Pancreas (tissue), 10 donors: Measurements from ENCODE around the gene KCNH5. TPM values are rescaled to one million over a fixed set of nuclear protein-coding genes. Genes with fewer than 3 reads are reported as not detected.

ENCODE experiments used
- ATAC-seq, 4 donors: fragments of 200-7000 bp; cut with Tn5 transposase; one replicate each; pipeline versions ENCODE4 v1.8.0 to v1.9.1; 2020; ENCODE audit warnings: mild to moderate bottlenecking in 4 of 4, moderate library complexity in 4 of 4
- DNase-seq, 6 donors: peaks; one replicate each; pipeline ENCODE4 v3.0.0-alpha.2; 2020
- FAIRE-seq: peaks from 2 replicates; lab custom pipeline; 2012; peaks lifted over from hg19 to GRCh38; lab: Jason Lieb, UNC
- H3K27ac ChIP-seq, 4 donors: fragments of 200-600 bp; sonication (generic); 1 replicate in 3 of 4; 2 replicates in 1 of 4; pipeline versions ENCODE4 v1.5.0 to v1.8.0; 2020
- H3K27me3 ChIP-seq, 4 donors: fragments of 200-600 bp; one replicate each; pipeline ENCODE4 v1.8.0; 2021
- H3K36me3 ChIP-seq, 3 donors: fragments of 200-600 bp; sonication (generic) in 1 of 3; one replicate each; pipeline versions ENCODE4 v1.5.0 to v1.8.0; 2020 to 2021
- H3K4me1 ChIP-seq, 3 donors: fragments of 200-600 bp; one replicate each; pipeline ENCODE4 v1.8.0; 2021
- H3K4me3 ChIP-seq, 4 donors: fragments of 200-600 bp; sonication (generic) in 2 of 4; one replicate each; pipeline versions ENCODE4 v1.5.0 to v1.8.0; 2020 to 2021
- H3K9me3 ChIP-seq, 4 donors: fragments of 200-600 bp; one replicate each; pipeline ENCODE4 v1.8.0; 2021
- CTCF ChIP-seq, 4 donors: fragments of 200-600 bp; sonication (generic) in 3 of 4; IDR thresholded peaks; one replicate each; pipeline versions ENCODE4 v1.5.0 to v1.8.0; 2021; ENCODE audit warnings: antibody characterized with exemption in 4 of 4
- WGBS, 2 donors: extraction: QIAGEN DNeasy Blood & Tissue Kit; methylation state at CpG; one replicate each; pipeline ENCODE4 v1.1.7; 2013; 5-methylcytosine and 5-hydroxymethylcytosine counted together
- intact Hi-C, 3 donors: fragments of 100-400 bp; cut with DNase I; formaldehyde crosslinking; loops; one replicate each; pipeline versions ENCODE4 v1.11.1 to v1.14.2; 2022
- polyA plus RNA-seq, 2 donors: library from polyadenylated mRNA; stranded (reverse); fragments of 200-250 nt; gene quantifications; one replicate each; pipeline ENCODE4 v1.2.3, GENCODE V29; 2013
- total RNA-seq, 6 donors: library from RNA; stranded (reverse); fragmentation: NEBNext Ultra II Directional in 4 of 6; extraction: Animal tissue kit (Norgen Biotek cat#: 25700) in 4 of 6; gene quantifications; one replicate each; pipeline versions ENCODE4 v1.2.1 to v1.2.4, GENCODE V29; 2021 to 2023
- donor health status: healthy with polysubstance abuse.
- donor health status: DM: no; HTN: no; CAD: no; lungs with moderate emphysema.
- donor health status: DM: no; HTN: no; CAD: no.
- donor health status: control.
- donor health status: control.
- donor health status: Bipolar disorder and iron deficiency.
- donor health status: DM: yes; HTN: yes; CAD: no.
- donor health status: DM: no; HTN: no; CAD: no.
- donor health status: DM: no; HTN: no; CAD: no.
- donor health status: DM: yes; HTN: yes; CAD: no.

KCNH5 gene
- total and polyA plus RNA-seq, 8 donors: not detected

DNA sequence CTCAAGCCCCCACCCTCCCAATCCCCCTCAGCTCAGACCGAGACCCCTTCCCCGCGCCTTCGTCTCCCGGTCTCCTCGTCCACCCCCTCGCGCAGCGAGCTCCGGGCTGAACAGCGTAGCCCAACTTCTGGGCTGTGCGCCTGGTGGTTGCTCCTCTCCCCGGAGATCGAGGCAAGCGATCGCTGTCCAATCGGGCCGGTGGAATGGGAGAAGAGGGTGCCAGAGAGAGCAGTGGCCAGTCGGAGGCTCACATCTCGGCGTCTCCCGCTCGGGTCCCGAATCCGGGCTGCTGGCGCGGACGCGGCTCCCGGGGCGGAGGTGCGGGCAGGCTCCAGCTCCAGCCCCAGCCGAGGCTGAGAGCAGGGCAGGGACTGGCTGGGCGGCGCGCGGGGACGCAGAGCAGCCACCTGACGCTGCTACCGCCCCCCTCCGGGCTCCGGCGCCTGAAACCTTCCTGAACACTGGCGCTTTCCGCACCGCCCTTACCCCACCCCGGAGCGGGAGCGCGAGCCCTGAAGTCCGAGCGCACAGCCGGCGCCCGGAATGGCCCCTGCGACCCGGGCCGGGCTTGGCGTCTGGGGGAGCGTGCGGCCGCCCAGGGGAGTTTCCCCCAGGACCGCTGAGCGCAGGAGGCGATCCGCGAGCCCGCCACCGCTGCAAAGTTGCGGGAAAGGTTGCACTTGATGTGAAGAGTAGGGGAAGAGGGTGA, 508 bp upstream of the KCNH5 start:
- intact Hi-C loops: loop anchor here in 1 of 3 donors (10.0 kb wide), 1 partner anchor 861 kb away; no protein-coding TSS in a partner anchor
- no peak for TF ChIP-seq CTCF (IDR thresholded peaks at IDR 0.05)
- Histone ChIP-seq H3K27ac (no peak overlapping the region), H3K4me1 (peaks cover 0 to 7% (median 0%) of the 10 kb centered on the region in 3 donors), H3K27me3 (peaks cover 0 to 38% (median 1%) of the 10 kb centered on the region in 4 donors), H3K9me3 (no peaks in the 10 kb centered on the region), H3K36me3 (no peaks in the 10 kb centered on the region), H3K4me3 (peak overlapping the region in 2 of 4 donors; percentile 29 to 39)
- 0 to 1% methylated on average over 60 to 70 of the region's 70 CpGs for WGBS, 2 donors
- peak; percentile 14 to 72 (median 28) for DNase-seq
- ATAC-seq: peak; percentile 66 to 88 (median 85)
- FAIRE-seq: no peak

GRCh38 chr14:63039866-63040265, 5.4 kb downstream of the KCNH5 start:
- no peak overlapping the region for H3K27ac ChIP-seq
- no peak for FAIRE-seq
- no peak overlapping the region for H3K4me3 ChIP-seq
- no peaks in the 10 kb centered on the region for H3K36me3 ChIP-seq
- no peaks in the 10 kb centered on the region for H3K9me3 ChIP-seq
- no peaks in the 10 kb centered on the region for H3K4me1 ChIP-seq
- ATAC-seq: peak in 3 of 4 donors; percentile 47 to 64 (median 60)
- no peak for DNase-seq
- peaks cover 0 to 45% (median 1%) of the 10 kb centered on the region in 4 donors for H3K27me3 ChIP-seq
- intact Hi-C loops: loop anchor here in 1 of 3 donors (10.0 kb wide), 1 partner anchor 855 kb away; no protein-coding TSS in a partner anchor
- WGBS, 2 donors: 15 to 25% methylated on average over 3 of the region's 3 CpGs
- TF ChIP-seq CTCF (IDR thresholded peaks at IDR 0.05): no peak

DNA sequence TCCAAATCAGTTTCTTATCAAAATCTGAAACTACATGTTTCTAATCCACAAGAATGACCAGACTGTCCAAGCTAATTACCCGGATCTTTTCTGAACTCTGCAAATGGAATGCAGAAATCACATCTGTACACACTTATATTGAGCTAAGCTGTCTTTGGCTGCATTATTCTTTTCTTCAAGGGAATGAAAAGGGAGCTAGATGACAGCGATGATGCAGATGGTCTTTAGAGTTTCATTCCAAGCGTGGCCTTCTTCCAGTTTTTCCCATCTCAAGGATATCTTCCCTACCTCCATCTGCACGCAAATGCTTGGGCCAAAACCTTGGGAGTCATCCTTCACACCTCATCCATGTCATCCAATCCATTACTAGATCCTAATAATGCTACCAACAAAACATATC, 12.6 kb downstream of the KCNH5 start:
- Histone ChIP-seq H3K4me1 (no peaks in the 10 kb centered on the region), H3K36me3 (no peaks in the 10 kb centered on the region), H3K27me3 (no peaks in the 10 kb centered on the region), H3K4me3 (no peak overlapping the region), H3K9me3 (no peaks in the 10 kb centered on the region), H3K27ac (no peak overlapping the region)
- 79 to 81% methylated on average over 4 of the region's 4 CpGs for WGBS, 2 donors
- FAIRE-seq: no peak
- DNase-seq: no peak
- TF ChIP-seq CTCF (IDR thresholded peaks at IDR 0.05): no peak
- ATAC-seq: no peak
- intact Hi-C loops: no loop called here

DNA sequence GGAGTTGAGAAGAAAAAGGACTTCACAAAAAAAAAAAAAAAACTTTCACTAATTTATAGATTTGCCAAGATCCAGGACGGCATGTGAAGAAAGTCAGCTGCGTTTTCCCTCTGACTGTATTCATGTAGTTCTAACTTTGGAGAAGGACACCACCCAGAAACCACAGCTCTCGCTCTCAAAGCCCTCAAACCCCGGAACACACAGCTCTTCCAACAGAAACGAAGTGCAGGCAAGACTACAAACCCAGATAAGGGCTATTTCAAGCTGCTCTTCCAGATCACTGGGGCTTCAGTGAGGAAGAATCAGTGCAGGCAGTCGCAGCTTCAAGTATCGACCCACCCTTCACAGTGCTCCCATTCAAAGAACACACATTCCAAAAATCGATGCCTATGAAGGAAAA, 13.2 kb downstream of the KCNH5 start:
- Histone ChIP-seq H3K27me3 (no peaks in the 10 kb centered on the region), H3K27ac (no peak overlapping the region), H3K36me3 (no peaks in the 10 kb centered on the region), H3K9me3 (no peaks in the 10 kb centered on the region), H3K4me3 (no peak overlapping the region), H3K4me1 (no peaks in the 10 kb centered on the region)
- ATAC-seq (peak in 2 of 4 donors; percentile 44 to 48), FAIRE-seq (no peak), DNase-seq (no peak)
- TF ChIP-seq CTCF (IDR thresholded peaks at IDR 0.05): no peak
- intact Hi-C loops: no loop called here
- WGBS, 2 donors: 29 to 35% methylated on average over 8 of the region's 8 CpGs

DNA sequence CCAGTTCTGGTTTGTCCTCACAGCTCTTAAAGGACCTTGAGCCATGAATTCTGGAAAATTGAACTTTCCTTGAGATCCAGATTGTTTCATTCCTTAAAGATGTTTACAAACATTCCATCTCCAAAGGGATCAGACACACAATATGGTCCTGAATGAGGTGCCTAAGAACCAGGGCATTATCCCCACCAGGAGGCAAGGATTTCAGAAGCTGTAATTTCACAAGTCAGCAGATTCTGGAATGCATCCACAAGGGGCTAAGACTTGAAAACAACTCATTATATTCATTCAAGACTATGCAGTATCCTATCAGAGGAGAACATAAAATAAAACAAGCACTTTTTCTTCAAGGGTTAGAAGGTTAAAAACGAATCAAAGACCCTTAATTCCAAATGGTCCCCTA, 15.1 kb downstream of the KCNH5 start:
- no peaks in the 10 kb centered on the region for H3K4me1 ChIP-seq
- 49 to 58% methylated on average over 1 of the region's 1 CpG for WGBS, 2 donors
- TF ChIP-seq CTCF (IDR thresholded peaks at IDR 0.05): no peak
- intact Hi-C loops: no loop called here
- DNase-seq: no peak
- no peak overlapping the region for H3K4me3 ChIP-seq
- ATAC-seq: no peak
- H3K27ac ChIP-seq: no peak overlapping the region
- no peak for FAIRE-seq
- no peaks in the 10 kb centered on the region for H3K36me3 ChIP-seq
- no peaks in the 10 kb centered on the region for H3K9me3 ChIP-seq
- H3K27me3 ChIP-seq: no peaks in the 10 kb centered on the region
